ENCODE data around the gene TRIM52. TPM values are rescaled to one million over a fixed set of nuclear protein-coding genes. Genes with fewer than 3 reads are reported as not detected.
"Not testable (repeated sequence)": the region's sequence is repeated elsewhere in the genome, so short reads cannot be mapped to it uniquely, and the experiment has no call there.

The TRIM52 gene
- total RNA-seq = 10 to 100 TPM; 10.9 to 11.7 TPM

DNA sequence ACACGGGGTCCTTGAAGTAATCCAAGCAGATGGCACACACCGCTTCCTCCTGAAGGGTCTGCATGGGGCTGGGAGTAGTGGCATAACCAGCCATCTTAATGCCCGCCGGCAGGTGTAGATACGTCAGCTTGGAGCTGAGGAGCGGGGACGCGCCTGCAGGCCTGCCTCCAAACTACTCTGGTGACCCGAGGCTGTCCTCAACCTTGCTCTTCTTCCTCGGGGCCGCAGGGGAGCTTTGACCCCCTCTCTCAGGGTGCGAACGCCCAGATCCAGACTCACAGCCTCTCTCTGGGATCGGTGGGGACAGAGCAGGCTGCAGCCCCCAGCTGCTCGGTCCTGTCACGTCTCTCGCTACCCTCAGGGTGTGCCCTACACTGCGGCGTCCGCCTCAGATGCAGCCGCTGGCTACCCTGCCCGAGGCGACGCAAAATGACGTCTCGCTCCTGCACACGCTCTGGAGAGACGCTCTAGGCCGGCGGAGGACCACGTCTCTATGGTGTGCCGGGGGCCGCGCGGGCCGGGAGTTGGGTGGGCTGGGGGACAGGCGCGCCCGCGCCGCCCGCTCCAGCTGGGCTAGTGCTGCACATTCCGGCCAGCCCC is at the start of gene TRIM52:
Gene TRIM52, minus strand, starts transcription at position 424 of the 600 bp plus-strand sequence. Its CDS starts 330 bp downstream, at position 94.
- ChIA-PET POLR2A (interaction anchor here (0.8 to 3.7 kb wide), 14 partner anchors 9 to 431 kb away, joined by 3 to 60 read pairs (median 6); partner anchors contain the start of genes RACK1 and TRIM41), CTCF (interaction anchor here (1.2 to 2.6 kb wide), 7 partner anchors 9 to 76 kb away, joined by 3 to 7 read pairs (median 5); no protein-coding TSS in a partner anchor)
- Mint-ChIP-seq H3K9me3 (no peaks in the 10 kb centered on the region), H3K4me1 (ENCODE audit: low read depth) (peaks cover 38% of the 10 kb centered on the region), H3K36me3 (peaks cover 22% of the 10 kb centered on the region), H3K27ac (peak within 1 kb of the TSS; percentile 97), H3K4me3 (peak within 1 kb of the TSS; percentile 96), H3K27me3 (no peaks in the 10 kb centered on the region)
- peak; percentile 93 for DNase-seq
- intact Hi-C loops (cut with micrococcal nuclease) = loop anchor here (1.0 kb wide), 4 partner anchors 15 to 77 kb away; partner anchors contain the start of gene TRIM41

DNA sequence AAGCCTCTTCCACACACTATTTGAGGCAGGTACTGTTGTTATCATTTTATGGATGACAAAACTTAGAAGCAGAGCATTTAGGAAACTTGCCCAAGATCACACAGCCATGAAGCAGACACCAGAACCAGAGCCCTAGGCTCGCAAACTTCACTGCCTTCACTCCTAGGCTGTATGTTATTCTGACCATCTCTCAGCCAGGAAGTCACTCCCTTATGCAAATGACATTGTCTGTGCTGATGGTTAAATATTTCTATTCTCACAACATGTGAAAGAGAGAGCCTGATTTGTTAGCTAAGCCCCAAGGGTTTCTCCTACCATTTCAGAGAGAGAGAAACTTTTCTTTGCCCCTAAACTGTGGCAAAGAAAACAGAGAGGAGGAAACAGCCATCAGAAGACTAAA is 26.4 kb upstream of the TRIM52 start:
- DNase-seq; intact Hi-C loops (cut with micrococcal nuclease); H3K27ac Mint-ChIP-seq; H3K9me3 Mint-ChIP-seq; POLR2A ChIA-PET; H3K4me3 Mint-ChIP-seq; H3K4me1 Mint-ChIP-seq (ENCODE audit: low read depth); H3K27me3 Mint-ChIP-seq; H3K36me3 Mint-ChIP-seq: not testable (repeated sequence)
- CTCF ChIA-PET = interaction anchor here (0.6 kb wide), 2 partner anchors 777 to 1180 kb away, joined by 3 read pairs; no protein-coding TSS in a partner anchor

DNA sequence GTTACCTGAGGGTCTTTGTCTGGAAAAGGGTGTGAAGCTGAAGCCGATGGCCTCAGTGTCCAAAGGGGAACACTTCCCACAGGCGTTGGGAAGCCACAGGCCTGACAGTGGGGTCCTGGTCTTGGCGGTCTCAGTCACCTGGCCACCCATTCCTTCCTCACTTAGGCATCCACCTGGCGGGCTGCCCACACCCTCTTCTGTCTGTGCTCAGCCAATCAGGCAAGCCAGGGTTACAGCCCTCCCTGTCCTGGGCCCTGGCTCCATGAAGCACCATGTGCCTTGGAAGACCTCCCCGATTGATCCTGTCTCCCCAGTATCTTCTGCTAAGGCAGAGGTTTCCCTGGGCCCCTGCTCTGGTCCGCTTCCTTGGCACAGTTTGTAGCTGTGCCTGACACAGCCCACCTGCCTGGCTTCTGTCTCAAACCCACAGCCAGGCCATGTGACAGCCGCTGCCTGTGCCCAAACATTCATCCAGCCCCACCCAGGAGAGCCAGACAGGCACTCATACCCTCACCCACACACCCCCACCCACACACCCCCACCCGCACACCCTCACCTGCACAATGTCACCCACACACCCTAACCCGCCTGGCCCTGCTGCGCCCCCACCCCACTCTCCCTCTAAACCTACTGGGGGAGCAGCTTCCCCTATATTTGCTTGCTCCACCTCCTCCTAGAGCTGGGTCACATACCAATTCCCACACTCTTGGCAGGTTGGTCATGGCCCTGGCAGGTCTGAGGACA is 25.2 kb upstream of the TRIM52 start:
- H3K27me3 Mint-ChIP-seq; H3K27ac Mint-ChIP-seq; H3K4me1 Mint-ChIP-seq (ENCODE audit: low read depth); DNase-seq; H3K9me3 Mint-ChIP-seq; H3K36me3 Mint-ChIP-seq; intact Hi-C loops (cut with micrococcal nuclease); H3K4me3 Mint-ChIP-seq; CTCF ChIA-PET: not testable (repeated sequence)
- POLR2A ChIA-PET = interaction anchor here (0.6 kb wide), 1 partner anchor 231 kb away, joined by 5 read pairs; no protein-coding TSS in a partner anchor

DNA sequence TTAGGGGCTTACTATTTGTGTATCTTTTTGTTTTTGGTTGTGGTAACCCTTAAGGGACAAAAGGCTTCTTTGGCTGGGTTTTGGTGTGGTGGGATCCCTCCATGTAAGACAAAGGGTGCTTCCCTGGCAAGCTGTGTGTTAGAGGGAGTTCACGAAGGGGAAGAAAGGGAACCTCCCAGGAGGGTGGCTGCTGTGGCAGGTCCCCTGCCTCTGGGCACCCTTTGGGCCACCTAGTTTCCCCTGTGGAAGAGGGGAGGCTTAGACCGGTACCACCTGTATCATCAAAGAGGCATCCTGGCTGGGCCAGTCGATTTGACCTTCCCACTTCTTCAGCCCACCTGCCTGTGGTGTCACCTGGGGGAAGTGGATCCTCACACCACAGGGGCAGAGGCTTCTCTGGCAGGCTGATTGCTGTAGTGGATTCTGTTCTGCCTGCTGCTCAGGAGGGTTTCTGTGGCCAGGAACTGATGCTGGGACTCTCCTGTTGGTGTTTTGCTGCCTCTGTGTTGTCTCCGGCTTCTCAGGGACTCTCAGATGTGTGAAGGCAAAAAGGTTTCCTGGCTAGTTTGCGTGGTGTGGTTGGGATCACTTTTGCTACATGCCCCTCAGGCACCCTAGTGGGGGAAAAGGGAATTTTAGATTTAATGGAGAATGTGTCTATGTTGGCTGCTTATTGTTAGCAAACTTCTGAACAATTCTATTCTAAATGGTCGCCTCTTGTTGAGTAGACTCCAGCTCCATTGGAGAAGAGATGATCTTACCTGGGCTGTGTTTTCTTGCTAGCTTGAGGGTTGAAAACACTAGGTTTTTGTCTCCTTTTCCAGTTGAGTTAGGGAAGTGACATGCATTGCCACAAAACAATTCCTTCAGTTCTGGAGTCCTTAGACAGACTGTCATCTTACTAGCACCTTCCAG is 23.2 kb upstream of the TRIM52 start:
- intact Hi-C loops (cut with micrococcal nuclease); H3K9me3 Mint-ChIP-seq; H3K4me3 Mint-ChIP-seq; H3K27ac Mint-ChIP-seq; DNase-seq; POLR2A ChIA-PET; H3K36me3 Mint-ChIP-seq; H3K4me1 Mint-ChIP-seq (ENCODE audit: low read depth); H3K27me3 Mint-ChIP-seq; CTCF ChIA-PET: not testable (repeated sequence)

DNA sequence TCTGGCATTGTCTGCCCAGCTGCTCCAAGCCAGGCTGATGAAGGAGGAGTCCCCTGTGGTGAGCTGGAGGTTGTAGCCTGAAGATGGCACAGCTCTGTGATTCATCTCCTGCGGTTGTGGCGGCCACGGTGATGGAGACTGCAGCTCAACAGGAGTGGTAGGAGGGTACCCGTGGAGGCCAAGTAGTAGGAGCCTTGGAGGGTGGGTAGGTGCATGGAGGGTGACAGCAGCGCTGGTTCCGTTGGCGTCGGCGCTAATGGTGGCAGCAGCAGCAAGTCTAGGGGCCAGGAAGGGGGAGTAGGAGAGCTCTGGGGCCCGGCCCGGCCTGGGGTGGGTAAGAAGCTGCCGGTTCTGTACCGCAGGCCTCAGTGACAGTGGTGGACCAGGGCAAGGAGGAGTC is 22.4 kb upstream of the TRIM52 start:
- ChIA-PET CTCF (no interaction called here), POLR2A (no interaction called here)
- peak; percentile 17 for DNase-seq
- Mint-ChIP-seq H3K9me3 (no peaks in the 10 kb centered on the region), H3K27ac (no peak overlapping the region), H3K4me3 (no peak overlapping the region), H3K4me1 (ENCODE audit: low read depth) (no peaks in the 10 kb centered on the region), H3K27me3 (no peaks in the 10 kb centered on the region), H3K36me3 (no peaks in the 10 kb centered on the region)
- intact Hi-C loops (cut with micrococcal nuclease) = no loop called here

DNA sequence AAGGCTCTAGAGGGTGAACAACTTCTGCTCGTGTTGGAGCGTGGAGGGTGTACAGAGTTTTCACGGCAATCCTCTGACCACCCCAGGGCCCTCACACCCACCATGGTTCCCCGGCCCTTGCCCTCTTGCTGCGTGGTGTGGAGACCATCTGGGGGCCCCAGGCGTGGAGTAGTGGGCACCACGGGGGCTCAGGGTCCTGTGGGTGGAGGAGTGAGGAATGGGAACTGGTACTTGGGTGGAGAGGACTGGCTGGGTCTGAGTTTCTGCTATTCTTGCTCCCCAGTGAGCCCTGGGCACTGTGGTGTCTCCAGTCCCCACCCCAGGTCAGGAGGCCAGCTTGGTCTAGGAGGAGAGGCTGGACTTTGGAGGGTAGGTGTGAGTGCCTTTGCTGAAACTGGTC is 21.9 kb upstream of the TRIM52 start:
- Mint-ChIP-seq H3K27ac (no peak overlapping the region), H3K9me3 (no peaks in the 10 kb centered on the region), H3K4me1 (ENCODE audit: low read depth) (no peaks in the 10 kb centered on the region), H3K36me3 (no peaks in the 10 kb centered on the region), H3K27me3 (no peaks in the 10 kb centered on the region), H3K4me3 (no peak overlapping the region)
- ChIA-PET CTCF (no interaction called here), POLR2A (no interaction called here)
- intact Hi-C loops (cut with micrococcal nuclease) = loop anchor here (1.0 kb wide), 1 partner anchor 101 kb away; no protein-coding TSS in a partner anchor
- no peak for DNase-seq

DNA sequence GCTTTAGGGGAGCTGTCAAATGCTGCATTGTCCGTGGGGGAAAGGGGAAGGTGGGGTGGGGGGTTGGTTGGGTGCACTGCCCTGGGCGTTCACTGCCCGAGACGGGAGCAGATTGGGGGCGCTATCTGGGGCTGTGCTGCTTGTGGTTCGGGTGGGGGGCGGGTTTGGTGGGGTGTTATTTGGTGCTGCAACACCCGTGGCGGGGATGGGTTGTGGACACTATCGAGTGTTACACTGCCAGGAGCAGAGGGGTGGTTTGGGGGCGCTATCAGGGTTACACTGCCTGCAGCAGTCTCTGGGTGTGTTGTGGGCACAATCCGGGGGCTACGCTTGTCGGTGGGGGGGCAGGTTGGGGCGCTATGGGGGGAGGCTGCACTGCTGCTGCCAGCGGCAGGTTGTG is 21.5 kb upstream of the TRIM52 start:
- H3K9me3 Mint-ChIP-seq = not testable (repeated sequence)

DNA sequence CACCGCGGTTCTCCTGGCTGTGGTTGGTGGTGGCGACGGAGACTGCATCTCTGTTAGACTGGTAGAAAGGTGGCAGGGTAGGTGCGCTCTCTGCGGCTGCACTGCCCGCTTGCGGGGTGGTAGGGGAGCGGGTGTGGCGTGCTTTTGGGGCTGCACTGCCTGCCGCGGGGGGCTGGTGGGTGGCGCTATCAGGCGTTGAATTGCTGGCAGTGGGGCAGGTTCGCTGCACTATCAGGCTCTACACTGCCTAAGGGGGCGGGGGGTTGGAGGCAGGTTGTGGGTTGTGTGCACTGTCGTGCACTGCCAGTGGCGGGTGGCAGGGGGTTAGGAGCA is 21.0 kb upstream of the TRIM52 start:
- H3K4me3 Mint-ChIP-seq = no peak overlapping the region
- ChIA-PET CTCF (no interaction called here), POLR2A (no interaction called here)
- H3K36me3 Mint-ChIP-seq = no peaks in the 10 kb centered on the region
- intact Hi-C loops (cut with micrococcal nuclease) = loop anchor here (1.0 kb wide), 1 partner anchor 100 kb away; no protein-coding TSS in a partner anchor
- DNase-seq = no peak
- no peaks in the 10 kb centered on the region for H3K9me3 Mint-ChIP-seq
- no peaks in the 10 kb centered on the region for H3K27me3 Mint-ChIP-seq
- H3K4me1 Mint-ChIP-seq (ENCODE audit: low read depth) = no peaks in the 10 kb centered on the region
- no peak overlapping the region for H3K27ac Mint-ChIP-seq

More for the DNA sequence above, 21.5 kb upstream of the TRIM52 start:
- intact Hi-C loops (cut with micrococcal nuclease) = loop anchor here (1.0 kb wide), 1 partner anchor 100 kb away; no protein-coding TSS in a partner anchor
- H3K27me3 Mint-ChIP-seq; CTCF ChIA-PET; H3K27ac Mint-ChIP-seq; DNase-seq; H3K4me1 Mint-ChIP-seq (ENCODE audit: low read depth); H3K4me3 Mint-ChIP-seq; H3K36me3 Mint-ChIP-seq; POLR2A ChIA-PET: not testable (repeated sequence)

DNA sequence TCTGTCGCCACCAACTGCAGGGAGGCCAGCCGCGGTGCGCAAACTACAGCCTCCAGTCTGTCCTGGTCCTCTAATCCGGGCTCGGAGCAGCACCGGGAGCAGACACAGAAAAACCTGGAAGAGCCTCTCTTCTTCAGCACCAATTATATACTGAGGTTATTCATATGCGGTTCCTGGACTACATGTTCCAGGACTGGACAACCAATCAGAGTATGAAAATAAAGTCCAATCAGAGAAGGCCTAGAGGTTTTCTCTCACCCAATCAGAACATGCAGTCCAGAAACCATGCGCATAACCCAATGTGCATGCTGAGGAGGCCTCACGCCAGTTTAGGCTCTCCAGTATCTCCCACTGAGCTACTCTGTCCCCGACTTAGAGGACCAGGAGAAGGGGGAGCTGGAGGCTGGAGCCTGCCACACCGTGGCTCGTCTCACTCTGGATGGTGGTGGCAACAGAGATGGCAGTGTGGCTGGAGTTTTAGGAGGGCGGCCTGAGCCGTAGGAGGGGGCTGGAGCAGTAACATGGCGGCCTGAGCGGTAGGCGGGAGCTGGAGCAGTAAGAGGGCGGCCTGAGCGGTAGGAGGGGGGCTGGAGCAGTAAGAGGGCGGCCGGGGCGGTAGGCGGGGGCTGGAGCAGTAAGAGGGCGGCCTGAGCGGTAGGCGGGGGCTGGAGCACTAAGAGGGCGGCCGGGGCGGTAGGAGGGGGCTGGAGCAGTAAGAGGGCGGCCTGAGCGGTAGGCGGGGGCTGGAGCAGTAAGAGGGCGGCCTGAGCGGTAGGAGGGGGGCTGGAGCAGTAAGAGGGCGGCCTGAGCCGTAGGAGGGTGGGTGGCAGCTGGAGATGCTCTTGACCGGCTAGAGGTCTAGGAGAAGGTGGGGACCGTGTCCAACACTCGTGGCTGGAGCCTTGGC is 20.4 kb upstream of the TRIM52 start:
- no peaks in the 10 kb centered on the region for H3K9me3 Mint-ChIP-seq
- no peaks in the 10 kb centered on the region for H3K36me3 Mint-ChIP-seq
- CTCF ChIA-PET = no interaction called here
- no peaks in the 10 kb centered on the region for H3K4me1 Mint-ChIP-seq (ENCODE audit: low read depth)
- DNase-seq = no peak
- no peaks in the 10 kb centered on the region for H3K27me3 Mint-ChIP-seq
- no peak overlapping the region for H3K4me3 Mint-ChIP-seq
- no peak overlapping the region for H3K27ac Mint-ChIP-seq
- POLR2A ChIA-PET = no interaction called here
- intact Hi-C loops (cut with micrococcal nuclease) = no loop called here

DNA sequence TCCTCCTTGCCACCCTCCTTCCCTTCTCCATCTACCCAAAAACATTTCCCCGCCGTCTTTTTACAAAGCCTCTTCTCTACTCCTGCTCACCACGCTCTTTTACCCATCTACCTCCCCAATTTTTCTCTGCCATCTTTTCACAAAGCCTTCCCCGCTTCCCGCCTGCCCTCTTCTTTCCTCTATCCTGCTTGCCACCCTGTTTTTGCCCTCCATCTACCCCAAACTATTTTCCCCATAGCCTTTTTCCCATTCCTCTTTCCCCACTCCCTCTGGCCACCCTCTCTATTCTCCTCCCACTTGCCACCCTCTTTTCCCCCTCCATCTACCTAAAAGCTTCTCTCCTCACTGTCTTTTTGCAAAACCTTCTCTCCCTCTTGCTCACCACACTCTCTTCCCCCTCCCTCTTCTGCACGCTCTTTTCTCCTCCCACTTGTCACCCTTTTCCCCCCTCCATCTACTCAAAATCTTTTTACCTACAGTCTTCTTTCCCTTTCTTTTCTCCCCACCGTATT is 19.4 kb upstream of the TRIM52 start:
- CTCF ChIA-PET = no interaction called here
- no peak overlapping the region for H3K27ac Mint-ChIP-seq
- POLR2A ChIA-PET = no interaction called here

DNA sequence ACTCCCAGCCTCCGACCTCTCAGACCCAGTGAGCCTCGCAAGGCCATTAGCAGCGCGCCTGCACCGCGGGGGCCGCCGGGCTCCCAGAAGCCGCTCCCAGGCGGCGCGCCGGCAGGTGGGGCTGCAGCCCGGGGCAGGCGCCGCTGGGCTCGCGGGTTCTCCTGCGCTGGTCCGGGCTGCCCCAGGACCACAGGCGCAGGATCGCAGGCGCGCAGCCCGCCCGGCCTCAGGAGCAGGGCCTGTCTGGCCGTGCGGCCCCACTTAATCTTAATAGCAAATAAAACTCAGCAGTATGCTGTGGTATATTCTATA is 12.4 kb upstream of the TRIM52 start:
- H3K27me3 Mint-ChIP-seq; DNase-seq; H3K4me1 Mint-ChIP-seq (ENCODE audit: low read depth); intact Hi-C loops (cut with micrococcal nuclease); H3K9me3 Mint-ChIP-seq; H3K36me3 Mint-ChIP-seq; H3K4me3 Mint-ChIP-seq; H3K27ac Mint-ChIP-seq; CTCF ChIA-PET; POLR2A ChIA-PET: not testable (repeated sequence)

More for the DNA sequence above, 19.4 kb upstream of the TRIM52 start:
- Mint-ChIP-seq H3K9me3 (no peaks in the 10 kb centered on the region), H3K4me1 (ENCODE audit: low read depth) (no peaks in the 10 kb centered on the region), H3K4me3 (no peak overlapping the region), H3K36me3 (no peaks in the 10 kb centered on the region), H3K27me3 (no peaks in the 10 kb centered on the region)
- DNase-seq = no peak
- intact Hi-C loops (cut with micrococcal nuclease) = no loop called here

Measured in activated CD4-positive, alpha-beta memory T cell treated with anti-CD3 and anti-CD28 coated beads for 36 hours (primary cell).